Transverse colon (tissue), 4 donors: ENCODE measurements around the gene QKI. TPM values are rescaled to one million over a fixed set of nuclear protein-coding genes. Genes with fewer than 3 reads are reported as not detected.
A peak's percentile ranks its signal among the peaks of the same experiment; 100 is the strongest.

Source experiments
- DNase-seq: peaks from one replicate; pipeline ENCODE4 v3.0.0-alpha.2; 2019
- H3K27ac ChIP-seq, 4 donors: fragments of 200-600 bp; sonication (generic); 2 replicates each; pipeline ENCODE4 v1.5.1; 2016 to 2018; ENCODE audit warnings: inconsistent platforms in 4 of 4
- H3K27me3 ChIP-seq: fragments of 200-600 bp; sonication (generic); 2 replicates; pipeline ENCODE4 v1.5.1; 2017; ENCODE audit warnings: inconsistent platforms
- H3K36me3 ChIP-seq, 4 donors: fragments of 200-600 bp; sonication (generic); 2 replicates each; pipeline ENCODE4 v1.5.1; 2017 to 2019; ENCODE audit warnings: inconsistent platforms in 4 of 4
- H3K4me1 ChIP-seq, 4 donors: fragments of 200-600 bp; sonication (generic); 2 replicates each; pipeline ENCODE4 v1.5.1; 2017 to 2020; ENCODE audit warnings: inconsistent platforms in 4 of 4
- H3K4me3 ChIP-seq, 4 donors: fragments of 200-600 bp; sonication (generic); 1 replicate in 1 of 4; 2 replicates in 3 of 4; pipeline versions ENCODE4 v1.5.1 to v1.6.1; 2017 to 2019; ENCODE audit warnings: inconsistent platforms in 4 of 4
- H3K9me3 ChIP-seq, 2 donors: fragments of 200-600 bp; sonication (generic); 2 replicates each; pipeline ENCODE4 v1.5.1; 2017 to 2019; ENCODE audit warnings: inconsistent platforms in 2 of 2
- CTCF ChIP-seq, 5 experiments: fragments of 200-600 bp in 3 of 5; fragments of 450-650 bp in 2 of 5; sonication (generic) in 3 of 5; IDR thresholded peaks; 1 replicate in 2 of 5; 2 replicates in 3 of 5; pipeline ENCODE4 v1.5.1; 2016 to 2017; ENCODE audit warnings: antibody characterized with exemption in 5 of 5, inconsistent platforms in 3 of 5, mild to moderate bottlenecking in 2 of 5, moderate library complexity in 1 of 5
- EP300 ChIP-seq: sonication (generic); formaldehyde crosslinking; IDR thresholded peaks from one replicate; pipeline ENCODE4 v1.6.1; 2017; ENCODE audit warnings: antibody characterized with exemption, low read depth
- POLR2A ChIP-seq: fragments of 450-650 bp; IDR thresholded peaks from one replicate; pipeline ENCODE4 v1.6.1; 2016; ENCODE audit warnings: antibody characterized with exemption, mild to moderate bottlenecking, moderate library complexity
- POLR2AphosphoS5 ChIP-seq, 3 donors: sonication (generic); formaldehyde crosslinking; IDR thresholded peaks; one replicate each; pipeline ENCODE4 v1.6.1; 2016; ENCODE audit warnings: antibody characterized with exemption in 3 of 3
- WGBS, 2 donors: methylation state at CpG; one replicate each; pipeline ENCODE4 v1.1.5; 2018; ENCODE audit warnings: low coverage in 1 of 2; 5-methylcytosine and 5-hydroxymethylcytosine counted together
- in situ Hi-C, 4 donors: fragments of 200-750 bp; cut with MboI; loops; one replicate each; pipeline versions ENCODE4 v1.15.0 to v1.15.1; 2017; ENCODE audit warnings: low sequenced_read_pairs in 3 of 4, low pct_ligation_motif_present in 1 of 4, low pct_unique_long_range_greater_than_20kb in 1 of 4
- intact Hi-C: fragments of 100-400 bp; cut with DNase I; formaldehyde crosslinking; loops from one replicate; pipeline ENCODE4 v1.15.1; 2023; ENCODE audit warnings: low total_unique reads
- total RNA-seq, 4 donors: library from RNA; depleted of rRNA; stranded (reverse); fragments of >200 nt; gene quantifications; one replicate each; pipeline ENCODE4 v1.1.0, GENCODE V29; 2016

Gene QKI
- total RNA-seq, 4 donors from 2014 or later = 8.4 to 41.8 (median 22.7) TPM

GRCh38 chr6:163400509-163400908 lies 14.0 kb upstream of the QKI start:
- in situ Hi-C loops (no loop called here), intact Hi-C loops (no loop called here)
- Histone ChIP-seq H3K27ac (no peak overlapping the region), H3K4me3 (no peak overlapping the region), H3K9me3 (no peaks in the 10 kb centered on the region), H3K4me1 (peaks cover 0 to 11% (median 2%) of the 10 kb centered on the region in 4 donors), H3K27me3 (no peaks in the 10 kb centered on the region), H3K36me3 (no peaks in the 10 kb centered on the region)
- DNase-seq = no peak
- WGBS, 2 donors = 85 to 90% methylated on average over 2 of the region's 2 CpGs
- TF ChIP-seq CTCF (IDR thresholded peaks at IDR 0.05) (no peak), POLR2AphosphoS5 (IDR thresholded peaks at IDR 0.05) (no peak), EP300 (no peak), POLR2A (no peak)

GRCh38 chr6:163401039-163401885 lies 13.3 kb upstream of the QKI start:
- 90 to 93% methylated on average over 9 to 14 of the region's 14 CpGs for WGBS, 2 donors
- Histone ChIP-seq H3K4me1 (peaks cover 0 to 13% (median 5%) of the 10 kb centered on the region in 4 donors), H3K9me3 (no peaks in the 10 kb centered on the region), H3K36me3 (no peaks in the 10 kb centered on the region), H3K4me3 (no peak overlapping the region), H3K27ac (no peak overlapping the region), H3K27me3 (no peaks in the 10 kb centered on the region)
- TF ChIP-seq EP300 = no peak
- no peak for TF ChIP-seq CTCF (IDR thresholded peaks at IDR 0.05)
- no peak for TF ChIP-seq POLR2AphosphoS5 (IDR thresholded peaks at IDR 0.05)
- no peak for TF ChIP-seq POLR2A
- intact Hi-C loops = no loop called here
- in situ Hi-C loops = no loop called here
- no peak for DNase-seq

GRCh38 chr6:163402616-163403015 lies 11.9 kb upstream of the QKI start:
- no peak for DNase-seq
- Histone ChIP-seq H3K27ac (no peak overlapping the region), H3K9me3 (no peaks in the 10 kb centered on the region), H3K4me3 (no peak overlapping the region), H3K36me3 (no peaks in the 10 kb centered on the region), H3K27me3 (no peaks in the 10 kb centered on the region), H3K4me1 (peaks cover 0 to 14% (median 5%) of the 10 kb centered on the region in 4 donors)
- in situ Hi-C loops (no loop called here), intact Hi-C loops (no loop called here)
- no peak for TF ChIP-seq POLR2AphosphoS5 (IDR thresholded peaks at IDR 0.05)
- no peak for TF ChIP-seq CTCF (IDR thresholded peaks at IDR 0.05)
- TF ChIP-seq EP300 = no peak
- TF ChIP-seq POLR2A = no peak
- WGBS, 2 donors = 80 to 82% methylated on average over 7 of the region's 7 CpGs

- no peak for TF ChIP-seq CTCF (IDR thresholded peaks at IDR 0.05)
- TF ChIP-seq POLR2A = peak; percentile 37
- TF ChIP-seq POLR2AphosphoS5 (IDR thresholded peaks at IDR 0.05) = peak; percentile 41 to 60 (median 44)
- TF ChIP-seq EP300 = no peak
- no peaks in the 10 kb centered on the region for H3K9me3 ChIP-seq
- intact Hi-C loops = no loop called here
- peak overlapping the region; percentile 63 to 78 (median 70) for H3K27ac ChIP-seq
- in situ Hi-C loops = no loop called here
- peaks cover 0 to 14% (median 5%) of the 10 kb centered on the region in 4 donors for H3K4me1 ChIP-seq
- H3K36me3 ChIP-seq = no peaks in the 10 kb centered on the region
- peak; percentile 25 for DNase-seq
- H3K4me3 ChIP-seq = no peak overlapping the region
- WGBS, 2 donors = 60 to 83% methylated on average over 1 to 10 of the region's 10 CpGs
- H3K27me3 ChIP-seq = peaks cover 10% of the 10 kb centered on the region
Observed at GRCh38 chr6:163404825-163405265, 9.7 kb upstream of the QKI start.
